HCT116 (cell line): ENCODE data around the gene RPL22L1. TPM values are rescaled to one million over a fixed set of nuclear protein-coding genes. Genes with fewer than 3 reads are reported as not detected.

ENCODE experiments used
- ATAC-seq: fragments of 200-7000 bp; cut with Tn5 transposase; 2 replicates; pipeline ENCODE4 v1.9.1; 2020; ENCODE audit warnings: mild to moderate bottlenecking, moderate library complexity
- BruUV-seq: library from RNA; stranded (reverse); fragments of 400-500 nt; replicated peaks from 2 replicates; lab custom pipeline; 2021; lab: Mats Ljungman, UMichigan
- CTCF ChIA-PET: fragments of 300-600 bp; sonication (Branson Sonifier 250); formaldehyde crosslinking; loops from one replicate; lab custom pipeline; 2021; ENCODE audit warnings: antibody characterized with exemption; lab: Charles Lee
- POLR2A ChIA-PET: fragments of 300-600, 350-600 bp; sonication (Branson Sonifier 250); formaldehyde crosslinking; loops from one replicate; lab custom pipeline; 2021; ENCODE audit warnings: antibody characterized with exemption; lab: Charles Lee
- RAD21 ChIA-PET, 2 experiments: fragments of 300-600 bp; sonication (Branson Sonifier 250); formaldehyde crosslinking; loops; one replicate each; lab custom pipeline; 2023; ENCODE audit warnings: low total read pairs in 2 of 2; ENCODE audit not compliant: uncharacterized antibody in 2 of 2, unreplicated experiment in 2 of 2, low non-redundant PET in 1 of 2; lab: Charles Lee
- DNase-seq: peaks from one replicate; pipeline ENCODE4 v3.0.0-alpha.2; 2010; ENCODE audit warnings: low read depth, low spot score
- H2AFZ ChIP-seq: fragments of 200-600 bp; shearing (Covaris generic), sonication (generic); 2 replicates; pipeline ENCODE4 v1.6.1; 2017; ENCODE audit warnings: low read depth, mixed run types, mixed read lengths, antibody characterized with exemption, low read length; ENCODE audit not compliant: poor library complexity, severe bottlenecking
- H3K27ac ChIP-seq: 2 replicates; pipeline ENCODE4 v1.5.1; 2012; ENCODE audit warnings: low read depth, low read length
- H3K27me3 ChIP-seq: fragments of 200-600 bp; sonication (generic); 2 replicates; pipeline ENCODE4 v1.6.1; 2016; ENCODE audit warnings: mixed run types, low read length, mixed read lengths; ENCODE audit not compliant: insufficient read depth
- H3K36me3 ChIP-seq, 2 experiments: fragments of 200-500 bp in 1 of 2; fragments of 200-600 bp in 1 of 2; sonication (Bioruptor generic) in 1 of 2; sonication (generic) in 1 of 2; 2 replicates each; pipeline versions ENCODE4 v1.5.1 to v1.6.1; 2014 to 2016; ENCODE audit warnings: low read length in 2 of 2, inconsistent platforms in 1 of 2, mixed read lengths in 1 of 2, mixed run types in 1 of 2; ENCODE audit not compliant: insufficient read depth in 2 of 2, control insufficient read depth in 1 of 2
- H3K4me1 ChIP-seq, 2 experiments: fragments of 200-600 bp in 1 of 2; sonication (generic) in 1 of 2; 2 replicates each; pipeline versions ENCODE4 v1.5.1 to v1.6.1; 2012 to 2017; ENCODE audit warnings: low read length in 2 of 2, inconsistent platforms in 1 of 2, mild to moderate bottlenecking in 1 of 2, mixed read lengths in 1 of 2, mixed run types in 1 of 2, moderate library complexity in 1 of 2; ENCODE audit not compliant: insufficient read depth in 2 of 2, control insufficient read depth in 1 of 2
- H3K4me2 ChIP-seq: fragments of 200-600 bp; sonication (generic); 2 replicates; pipeline ENCODE4 v1.6.1; 2017; ENCODE audit warnings: mixed run types, low read length, mixed read lengths
- H3K4me3 ChIP-seq, 2 experiments: fragments of 200-600 bp in 1 of 2; sonication (generic) in 1 of 2; replicated peaks in 1 of 2; 2 replicates each; pipeline ENCODE4 v1.5.1; 2011 to 2016; ENCODE audit warnings: low read length in 2 of 2, control low read depth in 1 of 2, low read depth in 1 of 2, mild to moderate bottlenecking in 1 of 2, mixed read lengths in 1 of 2, mixed run types in 1 of 2
- H3K79me2 ChIP-seq: fragments of 200-600 bp; sonication (generic); 2 replicates; pipeline ENCODE4 v1.6.1; 2017; ENCODE audit warnings: mild to moderate bottlenecking, mixed run types, low read length, moderate library complexity, mixed read lengths; ENCODE audit not compliant: insufficient read depth
- H3K9ac ChIP-seq: fragments of 200-600 bp; sonication (generic); 2 replicates; pipeline ENCODE4 v1.6.1; 2016; ENCODE audit warnings: low read length, mixed read lengths
- H3K9me2 ChIP-seq: fragments of 200-600 bp; sonication (generic), shearing (Covaris generic); 2 replicates; pipeline ENCODE4 v1.6.1; 2017; ENCODE audit warnings: mixed run types, mild to moderate bottlenecking, moderate library complexity; ENCODE audit not compliant: insufficient read depth
- H3K9me3 ChIP-seq, 2 experiments: fragments of 200-500 bp in 1 of 2; fragments of 200-600 bp in 1 of 2; sonication (Bioruptor generic) in 1 of 2; sonication (generic) in 1 of 2; 2 replicates each; pipeline ENCODE4 v1.6.1; 2014 to 2017; ENCODE audit warnings: low read length in 2 of 2, mixed read lengths in 2 of 2, inconsistent platforms in 1 of 2, low read depth in 1 of 2, mild to moderate bottlenecking in 1 of 2, mixed run types in 1 of 2, moderate library complexity in 1 of 2; ENCODE audit not compliant: control insufficient read depth in 1 of 2, insufficient read depth in 1 of 2
- H4K20me1 ChIP-seq: fragments of 200-600 bp; sonication (generic), shearing (Covaris generic); 2 replicates; pipeline ENCODE4 v1.6.1; 2017; ENCODE audit warnings: mixed run types, mild to moderate bottlenecking, moderate library complexity; ENCODE audit not compliant: insufficient read depth
- ATF3 ChIP-seq: IDR thresholded peaks from 2 replicates; pipeline ENCODE4 v1.6.1; 2012
- CBX3 ChIP-seq: IDR thresholded peaks from 2 replicates; pipeline ENCODE4 v1.6.1; 2012; ENCODE audit warnings: low read depth
- CEBPB ChIP-seq: IDR thresholded peaks from 2 replicates; pipeline ENCODE4 v1.6.1; 2012; ENCODE audit warnings: low read depth
- CTCF ChIP-seq, 3 experiments: fragments of 200-600 bp in 1 of 3; sonication (generic) in 1 of 3; IDR thresholded peaks in 2 of 3; conservative IDR thresholded peaks in 1 of 3; 2 replicates each; pipeline ENCODE4 v1.5.1; 2012 to 2017; ENCODE audit warnings: low read depth in 2 of 3, low read length in 2 of 3, antibody characterized with exemption in 1 of 3, borderline replicate concordance in 1 of 3, control low read depth in 1 of 3, mild to moderate bottlenecking in 1 of 3, mixed read lengths in 1 of 3, mixed run types in 1 of 3, moderate library complexity in 1 of 3; ENCODE audit not compliant: insufficient read depth in 1 of 3
- EGR1 ChIP-seq: IDR thresholded peaks from 2 replicates; pipeline ENCODE4 v1.6.1; 2012; ENCODE audit warnings: low read depth
- ELF1 ChIP-seq: IDR thresholded peaks from 2 replicates; pipeline ENCODE4 v1.6.1; 2012; ENCODE audit warnings: low read depth, borderline replicate concordance
- EZH2 ChIP-seq: fragments of 200-600 bp; sonication (generic); IDR thresholded peaks from 2 replicates; pipeline ENCODE4 v1.6.1; 2017; ENCODE audit warnings: antibody characterized with exemption, mixed run types
- EZH2phosphoT487 ChIP-seq: fragments of 200-600 bp; IDR thresholded peaks from 2 replicates; pipeline ENCODE4 v1.6.1; 2018; ENCODE audit warnings: antibody characterized with exemption, borderline replicate concordance
- JUND ChIP-seq: IDR thresholded peaks from 2 replicates; pipeline ENCODE4 v1.6.1; 2012
- MAX ChIP-seq: IDR thresholded peaks from 2 replicates; pipeline ENCODE4 v1.6.1; 2012
- POLR2A ChIP-seq: IDR thresholded peaks from 2 replicates; pipeline ENCODE4 v1.7.0; 2011; ENCODE audit warnings: borderline replicate concordance; ENCODE audit not compliant: insufficient read depth, insufficient read length; ENCODE audit errors: extremely low read depth
- POLR2AphosphoS5 ChIP-seq: IDR thresholded peaks from 2 replicates; pipeline ENCODE4 v1.6.1; 2011; ENCODE audit warnings: mild to moderate bottlenecking, low read depth, low read length, moderate library complexity
- RAD21 ChIP-seq: IDR thresholded peaks from 2 replicates; pipeline ENCODE4 v1.6.1; 2012; ENCODE audit warnings: low read depth, mild to moderate bottlenecking
- REST ChIP-seq: IDR thresholded peaks from 2 replicates; pipeline ENCODE4 v1.6.1; 2012; ENCODE audit warnings: low read depth
- SIN3A ChIP-seq: IDR thresholded peaks from 2 replicates; pipeline ENCODE4 v1.6.1; 2012; ENCODE audit warnings: low read depth
- SRF ChIP-seq: IDR thresholded peaks from 2 replicates; pipeline ENCODE4 v1.6.1; 2012; ENCODE audit warnings: low read depth
- TCF7L2 ChIP-seq: IDR thresholded peaks from 2 replicates; pipeline ENCODE4 v1.7.0; 2011; ENCODE audit warnings: borderline replicate concordance, inconsistent platforms; ENCODE audit not compliant: insufficient read depth, insufficient read length; ENCODE audit errors: extremely low read depth
- ZBTB33 ChIP-seq: IDR thresholded peaks from 2 replicates; pipeline ENCODE4 v1.6.1; 2011; ENCODE audit warnings: mild to moderate bottlenecking, low read length, moderate library complexity; ENCODE audit not compliant: insufficient replicate concordance; ENCODE audit errors: extremely low read depth
- ZFX ChIP-seq: fragments of 450-650 bp; IDR thresholded peaks from 2 replicates; pipeline ENCODE4 v1.6.1; 2017
- ZNF274 ChIP-seq: fragments of 200-500 bp; sonication (Bioruptor generic); IDR thresholded peaks from 2 replicates; pipeline ENCODE4 v1.6.1; 2014; ENCODE audit warnings: mild to moderate bottlenecking, low read depth, low read length, inconsistent platforms
- intact Hi-C: fragments of 100-400 bp; cut with micrococcal nuclease; formaldehyde crosslinking; loops from 2 replicates; pipeline ENCODE4 v1.10.0; 2022
- total RNA-seq: library from RNA; stranded (reverse); gene quantifications from one replicate; pipeline ENCODE4 v1.2.1, GENCODE V29; 2021; ENCODE audit not compliant: unreplicated experiment

Gene RPL22L1
- total RNA-seq, 1 experiment from 2014 or later = 492 TPM

GRCh38 chr3:170816341-170816740, 53.7 kb downstream of the RPL22L1 start:
- no peaks in the 10 kb centered on the region for H3K9me3 ChIP-seq
- DNase-seq = no peak
- H3K27ac ChIP-seq = no peak overlapping the region
- no peak overlapping the region for H3K4me2 ChIP-seq
- no peaks in the 10 kb centered on the region for H3K79me2 ChIP-seq
- ChIA-PET RAD21 (no interaction called here), POLR2A (no interaction called here), CTCF (interaction anchor here (9.7 kb wide), 1 partner anchor 404 kb away, joined by 212 read pairs; no protein-coding TSS in a partner anchor)
- H2AFZ ChIP-seq = no peak overlapping the region
- H3K9ac ChIP-seq = no peak overlapping the region
- no peak for ATAC-seq
- H3K9me2 ChIP-seq = no peaks in the 10 kb centered on the region
- TF ChIP-seq TCF7L2 (no peak), POLR2A (no peak), ZBTB33 (no peak), POLR2AphosphoS5 (no peak), ELF1 (no peak), RAD21 (no peak), ATF3 (no peak), SRF (no peak), EGR1 (no peak), MAX (no peak), CEBPB (no peak), EZH2phosphoT487 (no peak), JUND (no peak), ZNF274 (no peak), ZFX (no peak), SIN3A (no peak), CBX3 (no peak), CTCF (IDR thresholded peaks at IDR 0.05 in 2 of 3, conservative IDR thresholded peaks at IDR 0.05 in 1 of 3; ENCODE audit: borderline replicate concordance in 1 of 3, insufficient read depth in 1 of 3, low read depth in 2 of 3, low read length in 2 of 3) (no peak), REST (no peak), EZH2 (no peak)
- intact Hi-C loops = loop anchor here (10.0 kb wide), 1 partner anchor 632 kb away; the partner anchor contains the start of gene PHC3
- H3K4me3 ChIP-seq = no peak overlapping the region
- H4K20me1 ChIP-seq = no peaks in the 10 kb centered on the region
- peaks cover 8 to 12% of the 10 kb centered on the region in 2 experiments; a peak in 2 of 4 replicates for H3K4me1 ChIP-seq
- no peaks in the 10 kb centered on the region for H3K27me3 ChIP-seq
- H3K36me3 ChIP-seq = no peaks in the 10 kb centered on the region
- BruUV-seq = no TSS peak
